ENCODE results near the gene IGFBP3. TPM values are rescaled to one million over a fixed set of nuclear protein-coding genes. Genes with fewer than 3 reads are reported as not detected.

Gene IGFBP3
- total and polyA plus RNA-seq, 2 of the 13 experiments (the other 11 are each of a cell fraction or from before 2014, with no cell fraction given): 57.5 TPM; not detected in 1

GRCh38 chr7:45893374-45893995 is 27.6 kb downstream of the IGFBP3 start (continued):
- TF ChIP-seq ZNF691 (CRISPR knock-in tag; IDR thresholded peaks at IDR 0.05; ENCODE audit: borderline replicate concordance, low read depth) (no peak), SMAD9 (CRISPR knock-in tag; IDR thresholded peaks at IDR 0.05) (no peak), CHCHD3 (CRISPR knock-in tag; IDR thresholded peaks at IDR 0.05) (no peak), ZC3H13 (CRISPR knock-in tag; IDR thresholded peaks at IDR 0.05) (peak; percentile 100), HDAC6 (IDR thresholded peaks at IDR 0.05; ENCODE audit: low read depth, low read length) (no peak), HNF1A (IDR thresholded peaks at IDR 0.05; ENCODE audit: low read depth) (peak; percentile 31; the same call in 1 of the 2 replicates), HNF1A (CRISPR knock-in tag; IDR thresholded peaks at IDR 0.05; ENCODE audit: borderline replicate concordance) (no peak), MTA3 (CRISPR knock-in tag; IDR thresholded peaks at IDR 0.05) (no peak), BHLHE40 (IDR thresholded peaks at IDR 0.05; ENCODE audit: low read length) (no peak), EZH2 (conservative IDR thresholded peaks at IDR 0.05; ENCODE audit: low read depth, low read length) (no peak), NFIC (IDR thresholded peaks at IDR 0.05; ENCODE audit: low read length) (no peak), ZNF780A (CRISPR knock-in tag; IDR thresholded peaks at IDR 0.05) (peak; percentile 61; the same call in 1 of the 2 replicates), MXD1 (CRISPR knock-in tag; IDR thresholded peaks at IDR 0.05) (no peak), KAT2B (IDR thresholded peaks at IDR 0.05; ENCODE audit: borderline replicate concordance, low read depth, low read length) (no peak), HMGXB4 (CRISPR knock-in tag; IDR thresholded peaks at IDR 0.05; ENCODE audit: borderline replicate concordance in 1 of 2, low read depth in 1 of 2) (0 out of 4 replicates have a peak, but pooled peaks of 1 of the 2 experiments have one; percentile 22), TEAD2 (CRISPR knock-in tag; IDR thresholded peaks at IDR 0.05) (no peak), RXRA (CRISPR knock-in tag; IDR thresholded peaks at IDR 0.05) (no peak), ZNF362 (CRISPR knock-in tag; IDR thresholded peaks at IDR 0.05; ENCODE audit: borderline replicate concordance) (no peak), SOX6 (IDR thresholded peaks at IDR 0.05) (no peak), SOX6 (CRISPR knock-in tag; IDR thresholded peaks at IDR 0.05) (peak; percentile 91), ZBTB7A (CRISPR knock-in tag; IDR thresholded peaks at IDR 0.05) (0 out of 2 replicates have a peak, but pooled peaks have one; percentile 16), ZNF367 (CRISPR knock-in tag; IDR thresholded peaks at IDR 0.05; ENCODE audit: borderline replicate concordance) (no peak), HDAC1 (CRISPR knock-in tag; IDR thresholded peaks at IDR 0.05) (no peak)

Measured in HepG2 (cell line).